Colonic mucosa (tissue), 4 donors: ENCODE results near the gene MAD1L1. TPM values are rescaled to one million over a fixed set of nuclear protein-coding genes. Genes with fewer than 3 reads are reported as not detected.
"Not testable (repeated sequence)": the region's sequence is repeated elsewhere in the genome, so short reads cannot be mapped to it uniquely, and the experiment has no call there.

Source experiments
- DNase-seq: peaks from one replicate; pipeline ENCODE4 v3.0.0-alpha.2; 2020
- H3K27ac ChIP-seq: fragments of 200-600 bp; one replicate; pipeline ENCODE4 v1.8.0; 2021
- H3K27me3 ChIP-seq: fragments of 200-600 bp; one replicate; pipeline ENCODE4 v1.8.0; 2021
- H3K36me3 ChIP-seq: fragments of 200-600 bp; one replicate; pipeline ENCODE4 v1.8.0; 2021
- H3K4me1 ChIP-seq: fragments of 200-600 bp; one replicate; pipeline ENCODE4 v1.8.0; 2021; ENCODE audit warnings: mild to moderate bottlenecking
- H3K4me3 ChIP-seq: fragments of 200-600 bp; one replicate; pipeline ENCODE4 v1.8.0; 2021
- H3K9ac ChIP-seq, 2 donors: one replicate each; pipeline ENCODE4 v1.7.0; 2013; ENCODE audit warnings: control low read depth in 2 of 2, low read depth in 2 of 2, low read length in 2 of 2
- H3K9me3 ChIP-seq: fragments of 200-600 bp; one replicate; pipeline ENCODE4 v1.8.0; 2021
- CTCF ChIP-seq: fragments of 200-600 bp; IDR thresholded peaks from one replicate; pipeline ENCODE4 v1.8.0; 2022; ENCODE audit warnings: antibody characterized with exemption, mild to moderate bottlenecking
- intact Hi-C: fragments of 100-400 bp; cut with DNase I; formaldehyde crosslinking; loops from one replicate; pipeline ENCODE4 v1.14.1; 2022
- total RNA-seq, 2 donors: library from RNA; stranded (reverse); fragmentation: NEBNext Ultra II Directional in 1 of 2; extraction: Animal tissue kit (Norgen Biotek cat#: 25700) in 1 of 2; gene quantifications; one replicate each; pipeline ENCODE4 v1.2.1, GENCODE V29; 2021
- donor health status: healthy.
- donor health status: DM: no; HTN: no; CAD: no.
- donor health status: DM: no; HTN: no; CAD: no.

Gene MAD1L1
- total RNA-seq, 2 donors from 2014 or later = 18.2 to 47.0 TPM

- H3K9ac ChIP-seq = no peak overlapping the region
- TF ChIP-seq CTCF = no peak
- H3K4me1 ChIP-seq = no peaks in the 10 kb centered on the region
- DNase-seq = no peak
- no peaks in the 10 kb centered on the region for H3K9me3 ChIP-seq
- H3K27ac ChIP-seq = no peak overlapping the region
- H3K4me3 ChIP-seq = no peak overlapping the region
- H3K27me3 ChIP-seq = no peaks in the 10 kb centered on the region
- intact Hi-C loops = no loop called here
- H3K36me3 ChIP-seq = no peaks in the 10 kb centered on the region
These were observed 389.4 kb downstream of the MAD1L1 start for GRCh38 chr7:1843271-1843861.

- H3K9me3 ChIP-seq = no peaks in the 10 kb centered on the region
- H3K4me1 ChIP-seq = no peaks in the 10 kb centered on the region
- no peak overlapping the region for H3K9ac ChIP-seq
- no peaks in the 10 kb centered on the region for H3K27me3 ChIP-seq
- no peak overlapping the region for H3K27ac ChIP-seq
- H3K36me3 ChIP-seq = no peaks in the 10 kb centered on the region
- no peak for DNase-seq
- no peak for TF ChIP-seq CTCF
- no peak overlapping the region for H3K4me3 ChIP-seq
- intact Hi-C loops = no loop called here
These were observed 390.2 kb downstream of the MAD1L1 start for GRCh38 chr7:1842321-1843221.

- H3K27ac ChIP-seq, H3K36me3 ChIP-seq, H3K9ac ChIP-seq, H3K4me3 ChIP-seq, intact Hi-C loops, H3K4me1 ChIP-seq, H3K9me3 ChIP-seq, DNase-seq, H3K27me3 ChIP-seq: not testable (repeated sequence)
These were observed 391.3 kb downstream of the MAD1L1 start for GRCh38 chr7:1841286-1842021.

GRCh38 chr7:1840744-1841143, 392.0 kb downstream of the MAD1L1 start:
- intact Hi-C loops, DNase-seq, H3K9ac ChIP-seq, H3K4me1 ChIP-seq, H3K4me3 ChIP-seq, H3K27ac ChIP-seq, H3K9me3 ChIP-seq, H3K36me3 ChIP-seq, H3K27me3 ChIP-seq: not testable (repeated sequence)

- H3K27me3 ChIP-seq = no peaks in the 10 kb centered on the region
- intact Hi-C loops = no loop called here
These were observed 393.0 kb downstream of the MAD1L1 start for GRCh38 chr7:1839701-1840100.

GRCh38 chr7:1838911-1839531, 393.7 kb downstream of the MAD1L1 start:
- H3K36me3 ChIP-seq, H3K9me3 ChIP-seq, H3K4me3 ChIP-seq, intact Hi-C loops, H3K4me1 ChIP-seq, DNase-seq, H3K9ac ChIP-seq, H3K27ac ChIP-seq, H3K27me3 ChIP-seq: not testable (repeated sequence)

More at GRCh38 chr7:1839701-1840100, 393.0 kb downstream of the MAD1L1 start:
- Histone ChIP-seq H3K4me3 (no peak overlapping the region), H3K36me3 (no peaks in the 10 kb centered on the region), H3K27ac (no peak overlapping the region), H3K4me1 (no peaks in the 10 kb centered on the region), H3K9ac (no peak overlapping the region), H3K9me3 (no peaks in the 10 kb centered on the region)
- DNase-seq = no peak
- TF ChIP-seq CTCF = no peak

GRCh38 chr7:1838544-1838872, 394.2 kb downstream of the MAD1L1 start:
- H3K36me3 ChIP-seq, H3K9ac ChIP-seq, DNase-seq, H3K4me3 ChIP-seq, H3K27me3 ChIP-seq, H3K27ac ChIP-seq, H3K4me1 ChIP-seq, intact Hi-C loops, H3K9me3 ChIP-seq: not testable (repeated sequence)

GRCh38 chr7:1837696-1838543, 394.8 kb downstream of the MAD1L1 start:
- H3K4me1 ChIP-seq, H3K4me3 ChIP-seq, H3K9me3 ChIP-seq, H3K36me3 ChIP-seq, DNase-seq, H3K27me3 ChIP-seq, H3K9ac ChIP-seq, H3K27ac ChIP-seq, intact Hi-C loops: not testable (repeated sequence)

- H3K9me3 ChIP-seq, H3K4me3 ChIP-seq, H3K27ac ChIP-seq, H3K27me3 ChIP-seq, intact Hi-C loops, H3K36me3 ChIP-seq, H3K4me1 ChIP-seq, DNase-seq, H3K9ac ChIP-seq: not testable (repeated sequence)
These were observed 400.7 kb downstream of the MAD1L1 start for GRCh38 chr7:1831933-1832535.
